Renal cortex interstitium (tissue), 11 donors: ENCODE measurements around the gene DIAPH1. TPM values are rescaled to one million over a fixed set of nuclear protein-coding genes. Genes with fewer than 3 reads are reported as not detected.
"Not testable (repeated sequence)": the region's sequence is repeated elsewhere in the genome, so short reads cannot be mapped to it uniquely, and the experiment has no call there.

Experiments used
- DNase-seq, 11 donors: peaks; one replicate each; pipeline ENCODE4 v3.0.0-alpha.2; 2013; ENCODE audit warnings: low read depth in 9 of 11, low spot score in 4 of 11; ENCODE audit errors: extremely low read depth in 1 of 11
- polyA plus RNA-seq, 3 donors: library from polyadenylated mRNA; unstranded; fragments of 120-200 nt; gene quantifications; one replicate each; pipeline ENCODE4 v1.2.1, GENCODE V29; 2013; ENCODE audit not compliant: insufficient read length in 3 of 3

Gene DIAPH1
- polyA plus RNA-seq, 3 donors, result 70.4 to 86.9 (median 73.6) TPM

DNA sequence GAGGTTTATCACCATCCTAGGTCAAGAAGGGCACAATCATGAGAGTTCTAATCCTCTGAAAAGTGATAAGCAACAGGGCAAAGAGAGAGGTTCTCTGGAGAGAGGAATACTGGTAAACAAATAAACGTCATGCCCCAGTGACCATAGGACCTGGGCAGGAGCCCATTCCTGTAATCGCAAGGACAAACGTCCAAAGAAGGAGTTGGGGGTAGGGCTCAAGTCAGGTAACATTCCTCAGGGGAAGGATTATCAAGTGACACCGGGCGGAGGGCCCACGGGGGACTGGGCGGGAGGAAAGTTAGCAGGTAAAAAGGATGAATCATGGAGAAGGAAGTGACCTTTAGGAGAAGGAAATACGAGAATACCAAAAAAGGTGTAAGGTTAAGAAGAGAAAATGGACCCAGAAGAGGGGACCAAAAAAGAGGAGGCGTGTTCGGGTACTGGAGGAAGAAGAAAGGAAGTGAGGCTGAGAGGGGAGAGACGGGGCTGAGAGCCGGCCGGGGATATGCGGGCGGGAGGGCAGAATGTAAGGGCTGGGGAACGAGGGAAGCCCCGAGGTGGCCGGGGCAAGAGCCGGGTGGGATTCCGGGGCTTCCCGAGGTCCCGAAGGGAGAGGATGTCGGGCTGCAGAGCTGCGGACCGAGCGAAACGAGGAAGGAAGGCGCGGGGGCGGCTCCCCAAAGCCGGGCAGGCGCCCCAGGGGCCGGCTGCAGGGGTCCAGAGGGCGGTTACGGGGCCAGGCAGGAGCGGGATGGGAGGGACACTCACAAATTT, 583 bp downstream of the DIAPH1 start:
- DNase-seq, result peak in 3 of 11 donors; percentile 45 to 60 (median 56)

DNA sequence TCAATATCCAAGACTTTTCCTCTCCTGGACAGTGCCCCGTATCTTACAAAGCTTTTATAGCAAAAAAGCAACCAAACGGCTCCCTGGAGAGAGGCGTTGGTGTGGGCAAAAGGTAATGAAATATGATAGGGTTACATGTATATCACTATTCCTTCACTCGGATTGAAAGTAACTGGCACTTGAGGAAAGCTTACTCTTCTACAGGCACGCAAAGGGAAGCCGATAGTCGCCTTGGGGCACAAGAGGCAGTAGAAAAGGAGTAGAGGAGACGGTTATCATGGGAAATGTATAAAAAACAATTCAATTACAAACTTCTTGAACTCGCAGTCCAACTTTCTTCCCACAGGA, 1.1 kb downstream of the DIAPH1 start:
- no peak for DNase-seq

DNA sequence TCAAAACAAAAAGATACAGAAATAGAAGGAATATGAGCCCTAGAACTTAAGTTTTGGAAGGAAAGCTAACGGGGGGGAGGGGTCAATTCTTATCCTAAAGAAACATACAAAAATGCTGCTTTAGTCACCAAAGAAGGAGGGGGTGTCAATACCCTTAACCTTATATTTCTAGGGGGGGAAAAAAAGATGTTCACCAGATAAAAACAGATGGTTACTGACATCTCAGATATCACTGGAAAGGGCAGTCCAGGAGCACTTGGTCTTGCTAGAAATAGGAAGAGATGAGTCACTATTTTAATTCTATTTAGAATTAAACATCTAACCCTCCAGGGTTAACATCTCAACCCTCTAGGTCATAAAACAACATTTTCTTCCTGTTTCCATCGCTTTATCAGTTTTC, 1.7 kb downstream of the DIAPH1 start:
- no peak for DNase-seq

DNA sequence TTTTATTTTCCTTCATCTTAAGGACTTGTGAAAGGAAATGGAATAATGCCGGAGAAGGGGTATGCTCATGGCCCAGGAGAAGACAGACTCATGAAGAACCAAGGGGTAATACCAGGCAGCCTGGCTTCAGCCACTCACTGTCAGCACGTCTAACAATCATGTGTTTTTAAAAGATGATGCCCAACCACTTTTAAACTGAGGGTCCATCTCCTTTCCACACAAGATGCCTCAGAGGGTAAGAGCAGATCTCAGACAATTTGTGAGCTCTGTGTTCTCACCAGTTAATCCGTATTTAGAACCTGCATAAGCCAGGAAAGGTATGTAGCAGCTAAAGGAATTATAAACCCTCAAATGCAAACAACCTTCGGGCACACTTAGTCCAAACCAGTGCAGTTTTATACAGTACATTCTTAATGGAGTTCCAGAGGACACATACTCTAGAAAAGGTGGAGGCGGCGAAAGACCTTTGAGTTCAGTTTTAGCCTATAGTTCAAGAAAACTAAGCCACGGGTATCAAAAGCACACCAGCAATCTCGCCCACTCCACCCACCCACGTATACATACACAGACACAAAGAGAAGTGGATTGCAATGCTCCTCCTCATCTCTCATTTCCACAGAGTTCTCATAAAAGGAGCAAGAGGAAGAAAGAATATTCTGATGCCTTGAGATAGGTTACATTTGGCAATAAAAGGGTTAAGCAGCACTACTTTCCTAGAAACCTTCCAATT, 2.6 kb downstream of the DIAPH1 start:
- no peak for DNase-seq

DNA sequence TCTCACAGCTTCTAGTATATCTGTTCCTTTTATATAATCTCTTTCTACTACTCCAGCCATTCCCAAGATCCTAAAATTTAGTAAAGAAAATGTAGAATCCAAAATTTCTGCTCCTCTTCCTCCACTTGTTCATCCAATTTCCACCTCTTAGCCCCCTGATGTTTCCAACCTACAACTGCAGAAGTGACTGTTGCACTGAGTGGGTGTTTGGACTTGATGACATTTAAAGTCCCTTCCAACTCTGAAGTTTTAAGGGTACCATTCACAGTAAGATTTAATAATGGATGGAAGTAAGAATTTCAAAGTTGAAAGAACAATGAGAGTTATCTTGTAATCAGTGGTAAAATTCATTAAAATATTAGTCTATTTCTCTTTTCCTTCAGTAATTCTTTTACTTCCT, 5.5 kb downstream of the DIAPH1 start:
- DNase-seq, result no peak

DNA sequence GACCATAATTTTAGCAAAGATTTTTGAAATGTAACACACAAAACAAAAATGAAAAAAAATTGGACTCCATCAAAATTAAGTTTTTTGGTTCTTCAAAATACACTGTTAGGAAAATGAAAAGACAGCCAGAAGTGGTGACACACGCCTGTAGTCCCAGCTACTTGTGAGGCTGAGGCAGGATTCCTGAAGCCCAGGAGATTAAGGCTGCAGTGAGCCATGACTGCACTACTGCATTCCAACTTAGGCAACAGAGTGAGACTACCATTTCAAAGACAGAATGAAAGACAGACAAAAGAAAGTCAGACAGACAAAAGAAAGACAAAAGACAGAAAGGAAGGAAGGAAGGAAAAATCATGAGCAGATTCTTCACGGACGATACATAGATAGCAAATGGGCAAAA, 7.5 kb downstream of the DIAPH1 start:
- DNase-seq, result no peak

DNA sequence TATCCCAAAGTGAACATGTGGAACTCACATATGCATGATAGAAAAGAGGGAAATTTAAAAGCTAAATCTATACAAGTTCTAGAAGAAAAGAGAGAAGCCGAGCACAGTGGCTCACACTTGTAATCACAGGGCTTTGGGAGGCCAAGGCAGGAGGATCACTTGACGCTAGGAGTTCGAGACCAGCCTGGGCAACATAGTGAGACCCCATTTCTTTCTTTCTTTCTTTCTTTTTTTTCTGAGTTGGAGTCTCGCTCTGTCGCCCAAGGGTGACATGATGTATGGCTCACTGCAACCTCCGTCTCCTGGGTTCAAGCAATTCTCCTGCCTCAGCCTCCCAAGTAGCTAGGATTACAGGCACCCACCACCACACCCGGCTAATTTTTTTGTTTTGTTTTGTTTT, 8.9 kb downstream of the DIAPH1 start:
- not testable (repeated sequence) for DNase-seq

DNA sequence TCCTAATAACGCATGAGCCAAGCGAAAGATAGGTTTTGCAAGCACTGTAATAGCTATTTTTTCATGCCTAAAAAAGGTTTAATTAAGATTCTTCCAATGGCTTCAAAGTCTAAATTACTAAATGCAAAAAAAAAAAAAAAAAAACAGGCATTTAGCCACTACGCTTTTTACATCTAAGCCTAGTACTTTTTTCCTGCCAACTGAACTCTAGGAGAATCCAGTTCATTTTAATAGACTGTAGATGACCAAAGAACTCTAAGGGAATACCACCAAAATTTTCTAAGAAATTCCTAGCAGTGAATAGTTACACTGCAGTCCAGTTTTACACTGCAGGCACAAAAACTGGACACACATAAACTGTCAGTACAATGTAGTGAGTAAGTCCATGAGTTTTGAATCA, 9.8 kb downstream of the DIAPH1 start:
- DNase-seq, result no peak

DNA sequence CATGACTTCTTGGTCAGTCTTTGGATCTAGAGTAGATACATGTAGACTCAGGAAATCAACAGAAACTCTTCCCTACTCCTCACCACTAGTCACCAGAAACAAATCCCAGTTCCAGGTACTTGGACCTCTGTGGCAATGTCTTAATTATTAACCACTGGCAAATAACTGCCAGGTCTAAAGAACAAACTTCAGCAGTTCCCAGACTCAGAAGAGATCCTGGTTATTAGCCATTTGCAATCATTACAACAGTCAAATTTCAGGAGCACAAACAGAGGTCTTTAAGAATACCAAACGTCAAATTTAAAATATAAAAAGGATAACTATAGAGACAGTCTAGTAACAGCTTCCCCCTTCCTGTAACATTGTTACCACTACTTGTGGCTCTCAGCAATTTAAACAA, 10.2 kb downstream of the DIAPH1 start:
- DNase-seq, result peak in 1 of 11 donors; percentile 28

DNA sequence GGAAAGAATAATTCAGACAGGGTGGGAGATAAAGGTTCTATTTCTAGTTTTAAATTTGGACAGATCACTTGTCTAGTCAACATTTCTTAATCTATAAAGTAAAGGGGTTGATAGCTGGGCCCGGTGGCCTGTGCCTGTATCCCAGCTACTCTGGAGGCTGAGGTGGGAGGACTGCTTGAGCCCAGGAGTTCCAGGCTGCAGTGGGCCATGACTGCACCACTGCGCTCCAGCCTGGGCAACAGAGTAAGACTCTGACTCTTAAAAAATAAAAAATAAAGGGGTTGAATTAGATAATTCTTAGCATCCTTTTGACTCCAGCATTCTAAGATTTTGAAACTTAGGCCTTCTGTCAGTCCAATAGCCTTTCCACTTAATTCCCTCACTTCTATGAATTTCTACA, 10.8 kb downstream of the DIAPH1 start:
- no peak for DNase-seq

DNA sequence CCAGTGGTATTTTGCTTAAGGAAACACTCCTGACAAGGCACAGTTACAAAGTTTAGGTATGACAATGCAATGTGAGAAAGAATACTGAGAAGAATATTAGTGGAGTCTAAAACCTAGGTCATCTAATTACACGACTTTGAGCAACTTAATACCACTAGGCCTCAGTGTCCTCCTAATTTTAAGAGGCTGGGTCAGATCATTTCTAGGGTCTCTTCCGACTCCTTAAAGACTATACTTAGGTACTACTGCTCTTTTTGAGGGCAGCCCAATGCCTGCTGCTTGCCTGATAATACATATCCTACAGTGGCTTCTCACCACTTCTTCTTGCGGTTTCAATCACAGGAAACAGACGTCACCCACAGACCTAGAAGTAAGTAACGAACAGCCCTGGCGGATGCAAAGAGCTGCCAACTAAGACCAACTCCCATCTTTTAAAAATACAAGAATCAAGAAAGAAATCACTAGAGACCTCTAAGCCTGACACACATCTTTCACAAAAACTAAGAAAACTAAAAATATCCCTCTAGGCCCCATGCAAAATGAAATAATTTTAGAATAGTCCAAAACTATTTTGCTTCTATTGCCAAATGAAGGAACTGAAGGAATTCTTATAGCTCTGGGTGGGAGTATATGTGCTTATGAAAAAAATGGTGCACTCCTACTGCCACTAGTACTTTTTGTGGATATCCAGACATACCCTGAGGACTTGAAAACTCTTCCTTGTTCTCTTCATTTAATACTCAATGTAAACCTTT, 13.1 kb downstream of the DIAPH1 start:
- DNase-seq, result no peak

DNA sequence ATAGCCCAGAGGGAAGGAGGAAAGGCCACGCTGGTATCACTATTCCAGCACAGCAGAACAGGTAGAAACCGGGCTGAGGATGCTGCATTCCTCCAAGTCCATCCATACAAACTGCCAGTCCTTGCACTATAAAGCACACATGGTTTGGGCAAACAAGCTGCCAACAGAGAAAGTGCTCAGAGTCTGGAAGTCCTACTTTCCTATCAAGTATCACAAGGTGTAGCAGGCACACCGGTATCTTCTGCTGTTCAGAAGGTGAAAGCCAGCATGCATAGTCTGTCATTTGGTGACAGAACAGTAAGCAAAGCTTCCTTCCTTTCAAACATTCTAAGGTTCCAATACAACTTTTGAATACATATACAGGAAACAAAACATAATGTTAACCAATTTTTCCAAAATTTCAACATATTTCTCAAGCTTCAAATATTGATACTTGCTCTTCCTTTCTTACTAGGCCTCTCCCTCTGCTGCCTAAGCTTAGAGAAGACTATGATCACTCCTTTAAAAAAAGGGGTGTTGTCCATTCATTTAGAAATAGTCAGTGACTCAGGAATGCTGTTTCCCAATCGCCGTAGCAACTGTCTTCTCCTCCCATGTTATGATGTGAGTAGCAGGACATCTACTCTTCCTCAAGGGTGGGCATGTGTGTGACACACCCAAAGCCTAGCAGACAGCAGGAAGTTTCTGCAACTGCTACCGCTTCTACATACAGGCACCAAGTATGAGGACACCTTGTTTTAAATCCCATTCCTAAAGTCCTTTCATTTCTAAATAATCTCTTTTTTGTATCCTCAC, 14.7 kb downstream of the DIAPH1 start:
- no peak for DNase-seq

DNA sequence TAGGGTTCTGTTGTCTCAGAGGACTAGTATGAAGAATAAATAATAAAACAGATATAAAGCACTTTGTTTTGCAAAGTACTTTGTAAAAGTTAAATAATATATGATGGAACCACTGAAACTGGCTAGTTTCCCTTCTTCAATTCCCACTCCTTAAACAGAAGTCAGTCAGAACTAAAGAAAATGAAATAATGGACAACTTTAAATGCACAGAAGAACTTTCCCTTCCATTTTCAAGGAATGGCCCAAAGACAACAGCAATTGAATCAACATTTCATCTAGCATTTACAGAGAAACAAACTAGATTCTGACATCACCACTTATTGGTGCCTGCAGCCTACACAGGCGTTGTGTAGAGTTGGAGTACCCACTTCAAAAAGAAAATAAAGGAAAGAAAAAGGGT, 16.2 kb downstream of the DIAPH1 start:
- DNase-seq, result no peak

DNA sequence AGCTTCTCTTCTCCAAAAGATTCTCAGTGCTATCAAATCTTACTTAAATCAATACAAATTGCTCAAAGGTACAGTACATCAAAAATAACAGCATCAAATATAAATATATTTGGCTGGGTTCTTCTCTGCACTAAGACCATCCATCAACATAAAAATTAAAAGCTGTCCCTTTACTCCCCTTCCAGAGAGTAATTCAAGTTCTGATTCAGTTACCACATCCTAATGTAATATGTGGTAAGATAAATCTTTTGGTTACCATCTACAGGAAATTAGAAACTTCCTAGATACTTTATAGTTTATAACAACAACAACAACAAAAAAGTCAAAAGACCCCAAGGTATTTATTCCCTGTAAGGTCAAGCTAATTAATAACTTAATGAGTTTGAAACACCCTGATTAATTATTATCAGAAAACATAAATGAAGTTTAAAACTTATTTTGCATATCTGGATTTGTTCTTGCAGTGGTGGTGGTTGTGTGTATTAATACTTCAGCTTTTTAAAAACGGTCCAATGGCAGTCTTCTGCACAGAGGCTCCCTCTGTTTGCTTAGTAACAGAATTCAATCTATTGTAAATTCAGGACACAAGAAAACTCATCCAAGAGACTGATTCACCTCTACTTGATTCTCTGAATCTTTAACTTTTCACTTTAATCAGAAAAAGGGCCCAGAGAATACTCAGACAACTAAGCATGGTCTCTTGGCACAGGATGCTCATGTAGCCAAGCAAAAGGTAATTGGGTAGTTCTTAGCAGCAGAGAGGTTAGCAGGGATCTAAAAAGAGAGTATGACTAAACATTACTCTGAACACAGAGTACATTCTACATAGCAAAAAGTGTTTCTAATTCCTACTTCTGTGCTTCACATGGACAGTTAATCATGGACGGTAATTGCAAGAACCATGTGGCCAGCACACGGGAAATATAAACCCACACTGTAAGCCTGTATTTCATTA, 20.1 kb downstream of the DIAPH1 start:
- DNase-seq, result no peak

DNA sequence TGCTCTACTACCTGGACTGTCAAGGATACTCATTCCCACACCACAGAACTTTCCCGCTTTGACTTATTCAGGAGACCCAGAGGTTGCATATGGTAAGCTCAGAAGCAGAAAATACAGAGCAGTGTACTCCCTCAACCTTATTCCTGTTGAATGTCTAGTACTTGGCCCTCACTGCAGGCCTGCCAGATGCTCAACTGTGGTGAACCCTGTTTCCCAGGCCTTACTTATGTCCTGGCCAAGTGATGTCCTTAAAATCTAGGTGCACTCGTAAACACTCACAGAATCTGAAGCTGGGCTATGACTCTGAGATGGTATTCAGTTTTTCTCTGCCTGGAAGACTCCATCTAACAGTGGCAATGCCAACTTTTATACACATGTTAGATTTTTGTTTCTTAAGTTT, 21.0 kb downstream of the DIAPH1 start:
- no peak for DNase-seq

DNA sequence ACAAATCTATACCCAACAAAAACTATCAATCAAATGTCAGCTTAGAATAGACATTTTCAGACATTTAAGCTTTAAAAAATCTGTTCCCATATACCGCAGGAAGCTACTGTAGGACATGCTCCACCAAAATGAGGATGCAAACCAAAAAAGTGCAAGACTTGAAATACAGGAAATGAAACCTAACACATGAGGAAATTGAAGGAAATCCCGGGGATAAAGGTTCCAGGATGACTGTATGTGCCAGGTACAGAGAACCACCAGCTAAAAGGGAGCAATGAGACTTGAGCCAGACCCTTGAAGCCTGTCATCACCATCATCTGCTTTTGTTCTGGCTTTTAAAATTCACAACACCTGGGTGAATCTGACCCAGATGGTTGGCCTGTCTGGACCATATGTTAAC, 21.4 kb downstream of the DIAPH1 start:
- no peak for DNase-seq

DNA sequence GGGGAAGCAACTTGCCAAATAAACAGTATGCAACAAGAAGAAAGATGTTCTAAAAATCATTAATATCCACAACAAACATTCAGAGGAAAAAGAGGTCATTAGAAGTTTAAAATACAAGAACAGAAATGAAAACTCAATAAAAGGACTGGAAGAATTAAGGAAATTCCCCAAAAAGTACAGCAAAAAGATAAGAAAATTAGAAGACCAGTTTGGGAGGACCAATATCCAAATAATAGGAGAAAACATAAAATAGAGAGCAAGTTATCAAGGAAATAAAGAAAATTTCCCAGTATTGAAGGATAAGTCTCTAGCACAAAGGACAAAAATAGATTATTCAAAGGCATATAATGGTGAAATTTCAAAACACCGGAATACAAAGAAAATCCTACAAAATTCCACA, 21.9 kb downstream of the DIAPH1 start:
- no peak for DNase-seq

DNA sequence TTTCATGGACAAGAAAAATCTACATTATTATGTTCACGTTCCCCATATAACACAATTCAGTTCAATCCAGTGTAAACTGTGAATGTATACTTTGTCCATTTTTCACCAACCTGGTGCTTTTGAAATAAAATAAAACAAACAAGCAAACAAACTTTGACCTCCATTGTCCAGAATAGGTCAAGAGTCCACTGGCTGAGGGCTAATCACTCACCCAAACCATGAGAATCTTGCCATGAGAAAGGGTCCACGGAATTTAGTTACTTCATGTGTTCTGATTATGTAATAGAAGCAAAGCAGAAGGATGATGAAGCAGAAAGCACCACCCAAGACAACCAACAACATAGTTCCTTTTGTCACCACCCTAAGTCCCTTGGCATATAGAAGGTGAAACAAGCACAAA, 28.7 kb downstream of the DIAPH1 start:
- DNase-seq, result no peak
